IPS DF 6.9 (cell line): ENCODE data around the gene BICD2.

Source experiments
- DNase-seq: peaks from one replicate; pipeline ENCODE4 v3.0.0-alpha.2; 2013; ENCODE audit warnings: low read depth, low spot score
- H3K27ac ChIP-seq: one replicate; pipeline ENCODE4 v1.5.1; 2013; ENCODE audit warnings: low read length, control low read depth
- H3K27me3 ChIP-seq: 2 replicates; pipeline ENCODE4 v1.6.1; 2013; ENCODE audit warnings: mild to moderate bottlenecking, low read length; ENCODE audit not compliant: control insufficient read depth, insufficient read depth
- H3K36me3 ChIP-seq: 2 replicates; pipeline ENCODE4 v1.6.1; 2013; ENCODE audit warnings: low read length; ENCODE audit not compliant: control insufficient read depth, insufficient read depth
- H3K4me1 ChIP-seq: 2 replicates; pipeline ENCODE4 v1.6.1; 2013; ENCODE audit warnings: low read length; ENCODE audit not compliant: control insufficient read depth, insufficient read depth
- H3K4me3 ChIP-seq: 2 replicates; pipeline ENCODE4 v1.5.1; 2013; ENCODE audit warnings: mild to moderate bottlenecking, low read length
- H3K9me3 ChIP-seq: 2 replicates; pipeline ENCODE4 v1.6.1; 2013; ENCODE audit warnings: low read length, inconsistent platforms; ENCODE audit not compliant: control insufficient read depth, insufficient read depth
- WGBS: extraction: QIAGEN DNeasy Blood & Tissue Kit; methylation state at CpG from one replicate; pipeline ENCODE4 v1.1.7; 2013; ENCODE audit warnings: mixed read lengths, missing lambda C conversion rate; ENCODE audit not compliant: insufficient read length, insufficient coverage; 5-methylcytosine and 5-hydroxymethylcytosine counted together

The BICD2 gene

DNA sequence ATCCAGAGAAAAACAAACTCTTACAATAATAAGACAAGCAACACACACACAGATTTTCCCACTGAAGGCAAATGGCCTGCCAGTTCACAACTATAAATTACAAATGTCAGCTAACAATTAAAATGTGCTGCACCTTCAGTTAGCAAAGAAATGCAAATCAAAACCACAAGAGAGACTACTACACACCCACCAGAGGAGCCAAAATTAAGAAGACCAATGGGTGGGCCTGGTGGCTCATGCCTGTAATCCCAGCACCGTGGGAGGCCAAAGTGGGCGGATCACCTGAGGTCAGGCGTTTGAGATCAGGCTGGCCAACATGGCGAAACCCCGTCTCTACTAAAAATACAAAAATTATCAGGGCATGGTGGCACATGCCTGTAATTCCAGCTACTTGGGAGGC lies 79.6 kb downstream of the BICD2 start:
- H3K9me3 ChIP-seq: no peaks in the 10 kb centered on the region
- no CpG with 5 or more reads among the region's 5 CpGs for WGBS
- no peaks in the 10 kb centered on the region for H3K36me3 ChIP-seq
- H3K4me1 ChIP-seq: peaks cover 3% of the 10 kb centered on the region; the same call in 1 of the 2 replicates
- H3K4me3 ChIP-seq: no peak overlapping the region
- no peak for DNase-seq
- 0 out of 2 replicates have a peak, but pooled peaks cover 1% of the 10 kb centered on the region for H3K27me3 ChIP-seq
- H3K27ac ChIP-seq: no peak overlapping the region

- Histone ChIP-seq H3K36me3 (no peaks in the 10 kb centered on the region), H3K27me3 (0 out of 2 replicates have a peak, but pooled peaks cover 1% of the 10 kb centered on the region), H3K27ac (no peak overlapping the region), H3K9me3 (no peaks in the 10 kb centered on the region), H3K4me3 (no peak overlapping the region), H3K4me1 (peaks cover 8% of the 10 kb centered on the region)
- no peak for DNase-seq
- WGBS: no CpG with 5 or more reads among the region's 8 CpGs
Measured at GRCh38 chr9:92682269-92682668, 82.4 kb downstream of the BICD2 start.

DNA sequence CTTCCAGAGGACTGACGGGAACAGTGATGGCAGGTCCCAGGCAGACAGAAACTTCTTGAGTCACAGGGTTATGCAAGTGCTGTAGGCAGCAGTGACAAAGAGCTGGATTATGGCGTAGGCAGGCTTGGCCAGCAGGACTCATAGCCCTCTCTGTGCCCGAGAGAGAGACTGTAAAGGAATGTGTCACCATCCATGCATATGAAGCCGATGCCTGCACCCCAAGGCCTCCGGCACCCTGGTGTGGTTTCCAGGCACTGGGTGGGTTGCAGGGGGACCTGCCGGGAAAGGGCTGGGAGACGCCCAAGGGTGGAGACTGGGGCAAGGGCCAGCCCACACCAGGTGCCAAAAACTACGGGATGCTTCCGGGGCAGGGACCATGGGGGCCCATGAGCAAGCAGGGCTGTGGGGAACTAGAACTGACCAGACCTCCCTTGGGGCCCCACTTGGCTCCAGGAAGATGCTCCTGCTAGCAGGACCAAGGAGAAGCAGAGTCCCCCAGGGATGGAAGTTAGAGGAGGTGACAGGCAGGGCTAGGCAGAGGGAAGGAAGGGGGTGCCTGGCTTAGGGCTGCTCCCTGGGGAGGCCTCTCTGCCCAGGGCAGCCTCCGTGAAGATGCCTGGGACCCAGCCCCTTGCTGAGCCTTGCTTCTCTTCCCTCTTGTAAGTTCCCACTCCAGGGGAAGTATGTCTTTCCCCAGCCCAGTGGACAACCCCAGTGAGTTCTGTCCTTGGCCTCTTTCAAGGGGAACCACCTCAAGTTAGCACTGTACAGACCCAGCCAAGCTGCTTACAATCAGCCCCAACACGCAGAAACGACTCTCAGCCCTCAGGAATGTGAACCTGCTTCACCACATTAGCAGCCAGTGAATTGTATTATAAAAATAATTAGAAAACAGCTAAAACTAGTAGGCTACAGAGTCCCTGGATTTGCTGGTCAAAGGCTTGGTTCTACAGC lies 84.2 kb downstream of the BICD2 start:
- Histone ChIP-seq H3K36me3 (no peaks in the 10 kb centered on the region), H3K27ac (no peak overlapping the region), H3K4me3 (no peak overlapping the region), H3K4me1 (peaks cover 8% of the 10 kb centered on the region), H3K27me3 (0 out of 2 replicates have a peak, but pooled peaks cover 1% of the 10 kb centered on the region), H3K9me3 (no peaks in the 10 kb centered on the region)
- DNase-seq: no peak
- WGBS: no CpG with 5 or more reads among the region's 12 CpGs

GRCh38 chr9:92679413-92680165 lies 85.0 kb downstream of the BICD2 start:
- 100% methylated on average over 2 of the region's 14 CpGs for WGBS
- 0 out of 2 replicates have a peak, but pooled peaks cover 1% of the 10 kb centered on the region for H3K27me3 ChIP-seq
- H3K36me3 ChIP-seq: no peaks in the 10 kb centered on the region
- no peaks in the 10 kb centered on the region for H3K9me3 ChIP-seq
- DNase-seq: no peak
- no peak overlapping the region for H3K4me3 ChIP-seq
- H3K4me1 ChIP-seq: peaks cover 8% of the 10 kb centered on the region
- H3K27ac ChIP-seq: no peak overlapping the region

DNA sequence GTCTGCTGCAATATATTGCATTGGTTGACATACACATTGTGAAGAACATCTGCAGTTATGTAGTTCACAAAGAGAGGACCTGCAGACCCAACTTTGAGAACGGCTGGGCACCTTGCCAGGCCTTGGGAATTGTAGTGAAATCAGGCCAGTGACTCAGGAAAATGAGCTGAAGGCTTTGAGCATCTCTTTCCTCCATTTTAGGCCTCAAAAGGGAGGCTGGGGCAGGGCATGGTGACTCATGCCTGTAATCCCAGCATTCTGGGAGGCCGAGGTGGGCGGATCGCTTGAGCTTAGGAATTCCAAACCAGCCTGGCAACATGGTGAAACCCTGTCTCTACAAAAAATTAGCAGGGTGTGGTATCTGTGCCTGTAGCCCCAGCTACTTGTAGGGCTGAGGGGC lies 93.3 kb downstream of the BICD2 start:
- H3K4me3 ChIP-seq: no peak overlapping the region
- H3K27me3 ChIP-seq: no peaks in the 10 kb centered on the region
- no CpG with 5 or more reads among the region's 4 CpGs for WGBS
- no peak for DNase-seq
- no peak overlapping the region for H3K27ac ChIP-seq
- H3K9me3 ChIP-seq: no peaks in the 10 kb centered on the region
- H3K36me3 ChIP-seq: peaks cover 2% of the 10 kb centered on the region; the same call in 1 of the 2 replicates
- H3K4me1 ChIP-seq: no peaks in the 10 kb centered on the region

DNA sequence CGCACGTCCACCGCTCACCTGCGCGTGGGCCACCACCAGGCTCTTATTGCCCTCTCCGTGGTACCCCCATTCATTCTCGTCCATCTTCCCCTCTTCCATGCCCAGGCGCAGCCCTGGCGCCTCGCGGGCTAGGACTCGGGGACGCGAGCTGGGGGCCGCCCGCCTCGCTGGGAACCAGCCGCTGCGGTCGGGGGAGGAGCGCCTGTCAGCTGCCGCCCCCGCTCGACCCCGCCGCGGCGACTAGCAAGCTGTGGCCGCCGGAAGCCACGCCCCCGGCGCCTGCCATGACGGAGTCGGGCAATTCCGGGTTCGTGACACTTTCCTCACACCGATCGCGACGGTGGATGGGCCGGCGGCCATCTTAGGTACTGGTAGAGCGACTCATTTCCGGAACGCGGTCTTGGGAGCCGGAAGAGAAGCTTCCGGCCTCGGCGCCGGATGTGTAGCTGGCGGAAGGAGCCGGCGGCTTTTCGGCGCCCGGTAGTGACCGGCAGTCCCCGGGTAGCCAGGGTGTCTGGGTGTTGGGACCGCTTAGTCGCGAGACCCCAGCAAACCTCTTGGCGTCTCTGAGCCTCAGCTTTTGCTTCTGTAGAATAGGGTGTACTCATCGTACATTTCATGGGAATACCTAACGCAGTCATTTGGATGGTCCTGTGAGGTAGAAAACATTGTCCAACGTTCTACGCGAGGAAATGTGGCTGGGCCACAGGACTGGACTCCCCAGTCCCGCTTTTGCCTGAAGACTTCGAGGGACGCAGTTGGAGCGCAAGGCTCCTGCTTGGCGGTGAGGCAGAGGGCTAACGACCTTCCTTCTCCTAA lies 94.5 kb downstream of the BICD2 start, which contains the start of gene IPPK:
TSS of gene IPPK (minus strand) at position 242 of the 819 bp plus-strand sequence. CDS start at position 99, 143 bp downstream.
- DNase-seq: peak; percentile 97
- Histone ChIP-seq H3K4me3 (peak within 1 kb of the TSS; percentile 92), H3K27me3 (no peaks in the 10 kb centered on the region), H3K36me3 (peaks cover 2% of the 10 kb centered on the region; the same call in 1 of the 2 replicates), H3K9me3 (no peaks in the 10 kb centered on the region), H3K4me1 (no peaks in the 10 kb centered on the region), H3K27ac (no peak within 1 kb of the TSS)
- no CpG with 5 or more reads among the region's 75 CpGs for WGBS

DNA sequence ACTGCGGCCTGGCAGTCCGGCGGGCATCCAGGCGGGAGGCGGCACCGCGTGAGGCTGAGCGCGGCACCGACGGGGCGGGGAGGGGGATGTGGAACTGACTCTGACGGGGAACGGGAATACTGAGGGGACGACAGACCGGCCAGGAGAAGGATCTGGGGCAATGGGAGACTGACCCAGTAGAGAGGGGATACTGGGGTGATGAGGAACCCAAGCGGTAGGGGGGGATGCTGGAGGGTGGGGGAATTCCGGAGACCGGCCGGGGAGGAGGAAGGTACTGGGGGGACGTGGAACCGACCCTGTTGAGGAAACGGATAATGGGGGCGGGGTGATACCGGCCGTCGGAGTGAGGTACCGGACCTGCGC lies 95.1 kb downstream of the BICD2 start:
- no peak for DNase-seq
- H3K4me1 ChIP-seq: 0 out of 2 replicates have a peak, but pooled peaks cover 2% of the 10 kb centered on the region
- WGBS: no CpG with 5 or more reads among the region's 29 CpGs
- peaks cover 2% of the 10 kb centered on the region; the same call in 1 of the 2 replicates for H3K36me3 ChIP-seq
- no peaks in the 10 kb centered on the region for H3K9me3 ChIP-seq
- peak overlapping the region; percentile 92; the same call in 1 of the 2 replicates for H3K4me3 ChIP-seq
- no peak overlapping the region for H3K27ac ChIP-seq
- no peaks in the 10 kb centered on the region for H3K27me3 ChIP-seq

DNA sequence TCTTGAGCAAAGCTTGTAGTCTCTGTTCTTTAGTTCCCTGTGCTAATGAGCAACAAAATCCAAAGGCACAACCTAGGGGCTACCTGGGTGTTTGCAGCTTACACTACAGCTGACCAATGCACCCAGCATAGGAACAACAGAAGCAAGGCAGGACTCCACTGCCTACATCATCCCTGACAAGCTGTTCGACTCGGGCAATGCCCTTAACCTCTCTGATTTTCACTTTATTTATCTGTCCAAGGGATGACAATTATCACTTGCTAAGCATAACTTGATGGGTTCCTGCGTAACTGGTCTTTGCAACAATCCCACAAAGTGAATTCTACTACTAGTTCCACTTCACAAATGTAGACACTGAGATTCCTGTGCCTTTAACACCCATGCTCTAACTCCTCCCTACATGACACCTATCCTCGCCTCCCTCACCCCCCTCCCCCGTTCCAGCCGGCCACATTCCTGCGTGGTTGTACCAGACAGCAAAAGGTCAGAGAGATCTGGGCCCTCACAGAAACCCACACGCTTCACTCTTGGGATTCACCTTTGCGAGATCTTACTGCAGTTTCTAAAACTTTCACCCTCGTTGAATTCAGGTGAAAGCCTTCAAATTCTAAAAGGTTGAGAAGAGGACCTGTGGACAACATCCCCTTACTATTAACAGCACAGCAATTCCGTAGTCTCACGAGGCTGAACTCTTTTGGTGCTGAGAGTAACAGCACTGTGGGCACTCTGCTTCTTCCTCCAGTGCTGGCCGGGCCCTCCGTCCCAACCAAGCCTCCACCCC lies 95.7 kb downstream of the BICD2 start:
- no peak for DNase-seq
- Histone ChIP-seq H3K27me3 (no peaks in the 10 kb centered on the region), H3K36me3 (peaks cover 2% of the 10 kb centered on the region; the same call in 1 of the 2 replicates), H3K27ac (no peak overlapping the region), H3K4me1 (0 out of 2 replicates have a peak, but pooled peaks cover 4% of the 10 kb centered on the region), H3K4me3 (peak overlapping the region; percentile 92; the same call in 1 of the 2 replicates), H3K9me3 (no peaks in the 10 kb centered on the region)
- WGBS: no CpG with 5 or more reads among the region's 14 CpGs

DNA sequence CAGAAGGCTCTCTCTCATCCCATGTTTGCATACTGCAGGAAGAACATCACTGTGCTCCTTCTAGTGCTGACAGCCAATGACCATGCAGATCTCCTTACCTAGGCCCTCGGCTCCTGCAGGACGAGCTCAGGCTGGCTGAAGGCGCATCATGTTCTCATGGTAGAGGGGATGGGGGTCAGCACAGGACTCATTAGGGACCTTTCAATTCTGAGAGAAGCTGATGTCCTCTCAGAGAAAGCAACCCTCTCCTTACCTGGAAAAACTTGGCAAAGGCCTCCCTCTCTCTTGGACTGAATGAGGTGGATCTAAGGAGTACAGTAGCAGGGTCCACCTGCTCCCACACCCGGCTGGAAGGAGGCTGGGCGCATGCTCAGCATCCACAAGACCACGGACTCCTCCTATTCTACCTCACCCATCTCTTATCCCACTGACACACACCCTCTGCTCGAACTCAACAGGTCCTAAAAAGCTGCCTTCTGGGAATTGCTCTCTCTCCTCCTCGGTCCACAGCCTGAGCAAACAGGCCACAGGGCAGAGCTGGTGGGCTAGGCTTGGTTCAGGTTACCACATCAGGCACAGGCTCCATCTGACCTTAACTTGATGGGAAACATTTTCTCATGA lies 97.6 kb downstream of the BICD2 start:
- no peak for DNase-seq
- Histone ChIP-seq H3K4me1 (0 out of 2 replicates have a peak, but pooled peaks cover 4% of the 10 kb centered on the region), H3K27ac (no peak overlapping the region), H3K27me3 (no peaks in the 10 kb centered on the region), H3K36me3 (peaks cover 2% of the 10 kb centered on the region; the same call in 1 of the 2 replicates), H3K9me3 (no peaks in the 10 kb centered on the region), H3K4me3 (no peak overlapping the region)
- WGBS: no CpG with 5 or more reads among the region's 8 CpGs
